ENCODE data around the gene ARHGEF11.
A peak's percentile ranks its signal among the peaks of the same experiment; 100 is the strongest.

The ARHGEF11 gene

DNA sequence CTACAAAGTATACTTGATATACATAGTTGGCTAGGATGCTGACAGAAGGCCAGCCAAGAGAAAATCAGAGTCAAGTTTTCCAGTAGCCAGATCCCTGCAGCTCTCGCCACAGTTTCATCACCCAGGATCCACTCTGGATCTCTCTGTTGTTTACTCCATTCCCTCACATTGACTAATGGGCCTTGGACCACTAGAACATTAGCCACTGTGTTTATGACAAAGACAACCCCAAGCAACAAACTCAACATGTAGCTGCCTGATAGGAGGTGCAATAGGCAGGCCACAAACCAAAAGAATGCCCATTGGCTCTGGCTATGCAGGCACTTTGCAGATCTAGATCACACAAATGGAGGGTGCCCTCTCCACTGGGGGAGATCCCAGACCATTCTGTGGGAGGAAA lies 44.2 kb downstream of the ARHGEF11 start:
- DNase-seq (ENCODE audit: low read depth in 3 of 3) = no peak

- DNase-seq (ENCODE audit: low read depth in 3 of 3) = no peak
Measured at GRCh38 chr1:157000686-157001085, 44.9 kb downstream of the ARHGEF11 start.

DNA sequence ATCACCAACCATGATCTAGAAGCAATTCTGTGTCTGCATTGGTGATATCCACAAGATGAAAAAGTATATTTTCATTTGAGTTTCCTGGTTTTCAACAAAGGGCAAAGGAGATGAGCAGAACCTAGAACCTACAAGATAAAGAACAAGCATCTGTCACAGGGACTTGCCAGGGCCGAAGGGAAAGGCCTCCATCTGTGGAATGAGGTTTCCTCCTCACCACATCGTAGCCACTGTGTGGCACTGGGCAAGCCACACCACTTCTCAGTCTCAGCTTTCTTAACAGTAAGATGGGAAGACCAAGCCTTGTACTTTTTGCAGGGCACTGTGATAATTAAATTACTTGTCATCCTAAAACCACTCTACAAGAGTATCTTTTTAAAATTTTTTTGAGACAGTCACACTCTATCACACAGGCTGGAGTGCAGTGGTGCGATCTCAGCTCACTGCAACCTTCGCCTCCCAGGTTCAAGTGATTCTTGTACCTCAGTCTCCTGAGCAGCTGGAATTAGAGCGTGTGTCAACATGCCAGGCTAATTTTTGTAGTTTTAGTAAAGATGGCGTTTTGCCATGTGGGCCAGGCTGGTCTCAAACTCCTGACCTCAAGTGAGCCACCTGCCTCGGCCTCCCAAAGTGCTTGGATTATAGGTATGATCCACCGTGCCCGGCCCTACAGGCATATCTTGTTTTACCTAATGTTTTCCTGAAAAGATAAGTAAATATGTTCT lies 45.8 kb downstream of the ARHGEF11 start:
- DNase-seq (ENCODE audit: low read depth in 3 of 3) = no peak

GRCh38 chr1:156998840-156999500 lies 46.6 kb downstream of the ARHGEF11 start:
- DNase-seq (ENCODE audit: low read depth in 3 of 3) = no peak

DNA sequence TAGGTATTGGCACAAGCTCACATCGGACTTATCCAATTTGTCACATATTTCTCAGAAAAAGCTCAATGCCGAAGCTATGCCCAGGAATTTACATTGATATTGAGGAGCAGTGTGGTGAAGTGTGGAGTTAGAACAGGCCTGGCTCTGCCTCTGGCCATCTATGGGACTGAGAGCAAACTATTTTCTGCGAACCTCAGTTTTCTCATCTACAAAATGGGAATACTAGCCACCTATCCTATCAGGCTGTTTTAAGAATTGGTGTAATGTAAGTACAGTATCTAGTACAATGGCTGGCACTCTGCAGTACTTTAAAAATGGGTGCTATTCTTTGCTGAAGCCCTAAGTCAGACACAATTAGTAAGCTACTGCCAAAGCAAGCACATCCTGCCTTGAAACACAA lies 47.2 kb downstream of the ARHGEF11 start:
- DNase-seq (ENCODE audit: low read depth in 3 of 3) = no peak

DNA sequence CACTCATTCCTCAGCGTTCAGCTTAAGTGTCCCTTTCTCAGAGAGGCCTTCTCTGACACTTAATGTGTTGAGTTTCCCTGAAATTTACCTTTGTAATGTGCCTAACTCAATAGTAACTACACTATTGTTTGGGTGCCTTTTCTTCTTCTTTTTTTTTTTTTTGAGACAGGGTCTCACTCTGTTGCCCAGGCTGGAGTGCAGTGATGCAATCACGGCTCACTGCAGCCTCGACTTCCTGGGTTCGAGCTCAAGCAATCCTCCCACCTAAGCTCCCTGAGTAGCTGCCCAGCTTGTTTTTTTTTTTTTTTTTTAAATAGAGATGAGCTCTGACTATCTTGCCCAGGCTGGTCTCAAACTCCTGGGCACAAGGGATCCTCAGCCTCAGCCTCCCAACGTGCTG lies 50.1 kb downstream of the ARHGEF11 start:
- no peak for DNase-seq (ENCODE audit: low read depth in 3 of 3)

DNA sequence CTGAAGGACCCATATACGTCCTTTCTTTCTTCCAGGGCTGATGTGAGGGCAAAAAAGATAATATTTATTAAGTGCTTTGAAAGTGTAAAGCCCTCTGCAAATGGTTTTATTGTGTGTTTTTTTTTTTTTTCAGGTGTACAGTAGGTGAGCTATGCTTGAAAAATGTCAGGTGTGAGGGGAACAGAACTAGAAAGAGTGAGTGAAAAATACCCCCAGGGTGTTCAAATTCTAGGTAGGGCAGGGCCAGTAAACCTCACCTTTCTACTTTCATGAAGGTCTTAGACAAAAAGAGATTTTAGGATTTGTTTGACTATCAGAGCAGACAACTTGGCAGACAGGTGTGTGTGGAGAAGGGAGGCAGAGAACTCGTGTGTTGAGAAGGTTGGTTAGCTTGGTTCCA lies 51.3 kb downstream of the ARHGEF11 start:
- no peak for DNase-seq (ENCODE audit: low read depth in 3 of 3)

DNA sequence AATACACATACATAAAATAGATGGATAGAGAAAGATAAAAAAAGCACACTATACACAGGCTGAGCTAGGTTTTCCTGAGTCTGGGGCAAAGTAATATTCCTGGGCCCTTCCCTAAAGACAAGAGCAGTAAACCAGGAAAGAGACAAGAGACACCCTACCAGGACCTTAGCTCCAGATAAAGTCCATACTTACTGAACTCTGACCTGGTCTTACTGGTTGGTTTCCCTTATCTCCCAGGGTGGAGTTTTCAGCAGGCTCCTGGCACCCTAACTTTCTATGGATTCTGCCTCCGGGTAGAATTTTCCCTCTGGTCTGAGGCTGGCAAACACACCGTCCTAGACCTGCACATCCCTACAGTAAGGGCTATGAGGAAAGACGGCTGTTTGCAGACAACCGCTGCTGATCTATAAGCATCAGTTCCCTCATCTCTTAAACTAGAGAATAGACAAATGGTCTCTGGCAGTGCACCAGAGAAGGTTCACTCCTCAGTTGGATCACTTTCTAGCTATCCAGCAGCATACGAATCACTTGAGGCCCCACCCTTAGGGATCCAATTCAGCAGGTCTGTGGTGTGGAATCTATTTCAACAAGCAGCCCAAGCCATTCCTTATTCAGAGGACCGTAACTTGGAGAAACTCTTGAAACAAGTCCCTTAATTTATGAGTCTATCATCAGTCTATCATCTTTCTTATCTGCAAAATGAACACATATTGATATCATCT lies 52.0 kb downstream of the ARHGEF11 start:
- no peak for DNase-seq (ENCODE audit: low read depth in 3 of 3)

DNA sequence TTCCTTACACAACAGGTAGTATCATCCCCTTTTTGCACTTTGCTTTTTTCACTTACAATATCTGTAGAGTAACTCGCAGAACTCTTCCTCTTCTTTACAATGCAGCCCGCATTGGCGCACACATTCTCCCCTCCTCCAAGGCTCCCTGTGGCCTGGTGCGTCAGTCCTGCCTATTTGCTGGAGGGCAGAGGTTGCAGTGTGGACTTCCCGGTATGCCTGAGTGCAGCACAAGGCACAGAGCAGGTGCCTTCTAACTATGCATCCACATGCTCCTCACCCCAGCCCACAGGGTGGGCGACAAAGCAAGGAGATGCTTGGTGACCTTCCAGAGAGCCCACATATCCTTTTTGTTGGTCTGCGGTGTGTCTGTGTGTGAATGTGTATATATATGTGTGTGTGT lies 53.3 kb downstream of the ARHGEF11 start:
- DNase-seq (ENCODE audit: low read depth in 3 of 3) = no peak

- no peak for DNase-seq (ENCODE audit: low read depth in 3 of 3)
Measured at GRCh38 chr1:156987715-156988114, 57.8 kb downstream of the ARHGEF11 start.

DNA sequence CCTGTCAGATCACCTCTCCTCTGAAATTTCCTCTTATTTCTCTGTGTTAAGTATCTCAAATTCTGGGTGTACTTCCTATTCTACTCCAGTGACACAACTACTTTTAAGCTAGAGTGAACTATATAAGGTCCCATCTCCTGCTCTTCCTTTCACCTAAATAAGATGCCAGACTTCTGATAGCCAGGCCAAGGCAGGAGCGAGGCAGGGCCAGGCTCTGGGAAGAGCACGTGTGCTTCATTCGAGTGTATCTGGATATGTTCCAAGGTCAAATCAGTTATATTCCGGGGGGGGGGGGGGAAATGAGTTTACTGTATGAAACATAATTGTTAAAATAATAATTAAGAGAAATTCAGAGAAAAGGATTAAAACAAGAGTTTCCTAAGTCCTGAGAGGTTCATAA lies 65.0 kb downstream of the ARHGEF11 start:
- DNase-seq (ENCODE audit: low read depth in 3 of 3) = no peak

- no peak for DNase-seq (ENCODE audit: low read depth in 3 of 3)
Measured at GRCh38 chr1:156975084-156975483, 70.5 kb downstream of the ARHGEF11 start.

GRCh38 chr1:156973417-156973816 lies 72.1 kb downstream of the ARHGEF11 start:
- DNase-seq (ENCODE audit: low read depth in 3 of 3) = no peak

DNA sequence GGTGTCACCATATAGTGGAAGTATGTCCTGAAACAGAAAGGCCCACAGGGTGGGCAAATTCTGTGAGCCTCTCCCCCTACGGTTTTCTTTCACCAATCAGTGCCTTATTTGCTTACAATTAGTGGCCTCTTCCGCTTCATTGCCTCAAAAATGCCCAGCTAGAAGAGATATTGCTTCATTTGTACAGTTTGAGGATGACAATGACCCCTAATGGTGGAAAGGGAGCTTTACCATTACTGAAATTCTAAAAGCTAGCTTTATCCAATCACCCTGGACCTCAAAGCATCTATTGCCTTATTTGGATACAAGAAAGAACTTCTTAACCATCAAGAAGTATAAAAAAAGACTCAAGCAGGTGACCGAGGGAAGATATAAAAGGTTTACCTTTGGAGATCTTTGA lies 75.5 kb downstream of the ARHGEF11 start:
- no peak for DNase-seq (ENCODE audit: low read depth in 3 of 3)

- no peak for DNase-seq (ENCODE audit: low read depth in 3 of 3)
Measured at GRCh38 chr1:156969496-156969895, 76.0 kb downstream of the ARHGEF11 start.

GRCh38 chr1:156964441-156964840 lies 81.1 kb downstream of the ARHGEF11 start:
- no peak for DNase-seq (ENCODE audit: low read depth in 3 of 3)

- peak in 2 of 3 experiments; percentile 8 to 19 for DNase-seq (ENCODE audit: low read depth in 3 of 3)
Measured at GRCh38 chr1:156963621-156964020, 81.9 kb downstream of the ARHGEF11 start.

- peak in 1 of 3 experiments; percentile 18 for DNase-seq (ENCODE audit: low read depth in 3 of 3)
Measured at GRCh38 chr1:156961709-156962108, 83.8 kb downstream of the ARHGEF11 start.

DNA sequence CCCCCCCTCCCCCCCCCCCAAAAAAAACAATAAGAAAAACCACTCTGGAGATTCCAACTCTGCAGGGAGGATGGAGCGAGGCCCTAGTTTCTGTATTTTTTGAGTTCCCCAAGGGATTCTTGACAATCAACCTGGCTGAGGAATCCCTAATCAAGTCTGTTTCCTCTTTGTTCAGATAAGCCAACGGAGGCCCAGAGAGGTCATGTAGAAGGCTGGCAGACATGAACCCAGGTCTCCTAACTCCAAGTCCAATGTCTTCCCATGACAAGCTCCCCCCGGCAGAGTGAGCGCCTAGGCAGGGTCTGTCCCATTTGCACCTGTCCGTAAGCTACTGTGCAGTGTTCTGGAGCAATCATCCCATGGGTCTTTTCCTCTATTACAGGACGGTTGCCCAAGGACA lies 85.6 kb downstream of the ARHGEF11 start:
- DNase-seq (ENCODE audit: low read depth in 3 of 3) = no peak

GRCh38 chr1:156959414-156959813 lies 86.1 kb downstream of the ARHGEF11 start:
- DNase-seq (ENCODE audit: low read depth in 3 of 3) = no peak

DNA sequence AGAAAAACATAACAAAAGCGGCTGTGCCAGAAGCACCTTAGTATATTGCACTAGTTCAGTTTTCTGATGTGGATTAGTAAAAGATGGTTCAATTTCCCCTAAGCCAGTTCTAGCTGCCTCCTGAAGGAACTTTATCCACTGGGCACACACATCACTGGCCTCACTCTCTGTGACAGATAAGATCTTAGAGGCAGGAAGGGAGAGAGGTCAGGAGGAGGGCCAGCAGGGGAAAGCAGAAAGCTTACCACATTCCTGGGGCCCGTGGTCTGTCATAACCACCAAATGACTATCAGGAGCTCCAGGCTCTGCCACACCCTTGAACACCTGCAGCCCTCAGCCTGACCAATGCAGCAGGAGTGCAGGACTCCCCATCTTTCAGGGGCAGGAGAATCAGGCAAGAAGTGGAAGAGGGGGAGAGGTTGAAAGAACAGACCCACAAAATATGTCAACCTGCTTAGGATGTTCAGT lies 87.3 kb downstream of the ARHGEF11 start:
- no peak for DNase-seq (ENCODE audit: low read depth in 3 of 3)

- no peak for DNase-seq (ENCODE audit: low read depth in 3 of 3)
Measured at GRCh38 chr1:156957634-156958033, 87.9 kb downstream of the ARHGEF11 start.

DNA sequence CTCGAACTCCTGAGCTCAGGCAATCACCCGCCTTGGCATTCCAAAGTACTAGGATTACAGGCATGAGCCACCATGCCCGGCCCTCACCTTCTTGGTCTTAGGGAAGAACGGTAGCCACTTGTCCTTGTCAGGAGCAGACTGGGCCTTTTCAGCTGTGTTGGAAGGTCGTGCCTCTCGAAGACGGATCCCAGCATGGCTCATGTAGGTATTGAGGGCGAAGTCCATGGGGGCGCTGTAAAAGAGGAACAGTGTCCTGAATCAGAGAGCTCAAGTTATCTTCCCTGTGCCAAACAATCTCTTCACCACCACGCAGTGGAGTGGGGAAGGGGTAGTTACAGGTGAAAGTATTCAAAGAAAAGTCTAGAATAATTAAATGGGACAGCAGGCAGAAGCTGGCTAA lies 89.2 kb downstream of the ARHGEF11 start:
- DNase-seq (ENCODE audit: low read depth in 3 of 3) = no peak

Data from stimulated activated CD4-positive, alpha-beta T cell treated with anti-CD3 and anti-CD28 coated beads, TNF-alpha, amount 100 ng/mL, for 24 hours (primary cell).